ENCODE results near the gene IER2. TPM values are rescaled to one million over a fixed set of nuclear protein-coding genes. Genes with fewer than 3 reads are reported as not detected.

The IER2 gene
- total and polyA plus RNA-seq, 2 experiments from 2014 or later = 30.4 to 84.0 TPM

GRCh38 chr19:13151605-13152355 is 1.6 kb downstream of the IER2 start:
- Histone ChIP-seq H3K4me1 (ENCODE audit: insufficient read depth) (0 out of 2 replicates have a peak, but pooled peaks cover 17% of the 10 kb centered on the region), H3K9ac (peak overlapping the region; percentile 99), H3K36me3 (ENCODE audit: low read depth) (no peaks in the 10 kb centered on the region; the same call in 1 of the 2 replicates), H3K79me2 (ENCODE audit: insufficient read depth) (peaks cover 59% of the 10 kb centered on the region), H3K9me2 (ENCODE audit: insufficient read depth) (no peaks in the 10 kb centered on the region), H3K9me3 (ENCODE audit: low read depth) (no peaks in the 10 kb centered on the region), H3K27ac (peak overlapping the region; percentile 94), H3F3A (ENCODE audit: insufficient read depth) (peaks cover 38% of the 10 kb centered on the region), H4K20me1 (ENCODE audit: insufficient read depth) (no peaks in the 10 kb centered on the region), H2AFZ (peak overlapping the region; percentile 59), H3K27me3 (replicated peaks; ENCODE audit: insufficient read depth) (no peaks in the 10 kb centered on the region), H3K4me3 (peak overlapping the region; percentile 96), H3K4me2 (ENCODE audit: unreplicated experiment) (peak overlapping the region; percentile 98)
- in situ Hi-C loops (cut with MboI) = no loop called here
- TF ChIP-seq EZH2 (IDR thresholded peaks at IDR 0.05; ENCODE audit: insufficient read depth, poor library complexity, severe bottlenecking) = no peak
- no peak for TF ChIP-seq EZH2phosphoT487 (IDR thresholded peaks at IDR 0.05; ENCODE audit: insufficient read depth, low read depth)
- WGBS, 2 experiments (ENCODE audit: low coverage in 1 of 2, low lambda C conversion rate in 2 of 2, missing lambda C conversion rate in 2 of 2) = 1 to 2% methylated on average over 62 to 71 of the region's 71 CpGs
- DNase-seq = peak; percentile 98

GRCh38 chr19:13152356-13152973 is 2.3 kb downstream of the IER2 start:
- Histone ChIP-seq H3K27me3 (replicated peaks; ENCODE audit: insufficient read depth) (no peaks in the 10 kb centered on the region), H2AFZ (peak overlapping the region; percentile 59), H3K79me2 (ENCODE audit: insufficient read depth) (peaks cover 56% of the 10 kb centered on the region), H3K9ac (peak overlapping the region; percentile 96), H3K4me1 (ENCODE audit: insufficient read depth) (0 out of 2 replicates have a peak, but pooled peaks cover 11% of the 10 kb centered on the region), H3K9me3 (ENCODE audit: low read depth) (no peaks in the 10 kb centered on the region), H4K20me1 (ENCODE audit: insufficient read depth) (no peaks in the 10 kb centered on the region), H3K9me2 (ENCODE audit: insufficient read depth) (no peaks in the 10 kb centered on the region), H3F3A (ENCODE audit: insufficient read depth) (peaks cover 41% of the 10 kb centered on the region), H3K36me3 (ENCODE audit: low read depth) (no peaks in the 10 kb centered on the region; the same call in 1 of the 2 replicates), H3K4me3 (peak overlapping the region; percentile 83), H3K27ac (peak overlapping the region; percentile 94), H3K4me2 (ENCODE audit: unreplicated experiment) (peak overlapping the region; percentile 98)
- TF ChIP-seq EZH2 (IDR thresholded peaks at IDR 0.05; ENCODE audit: insufficient read depth, poor library complexity, severe bottlenecking) (no peak), EZH2phosphoT487 (IDR thresholded peaks at IDR 0.05; ENCODE audit: insufficient read depth, low read depth) (no peak)
- peak; percentile 86 for DNase-seq
- WGBS, 2 experiments (ENCODE audit: low coverage in 1 of 2, low lambda C conversion rate in 2 of 2, missing lambda C conversion rate in 2 of 2) = 1% methylated on average over 25 of the region's 25 CpGs
- in situ Hi-C loops (cut with MboI) = no loop called here

GRCh38 chr19:13152974-13153568 is 2.9 kb downstream of the IER2 start:
- in situ Hi-C loops (cut with MboI) = no loop called here
- no peaks in the 10 kb centered on the region for H4K20me1 ChIP-seq (ENCODE audit: insufficient read depth)
- H3K27me3 ChIP-seq (replicated peaks; ENCODE audit: insufficient read depth) = no peaks in the 10 kb centered on the region
- no peaks in the 10 kb centered on the region for H3K9me2 ChIP-seq (ENCODE audit: insufficient read depth)
- 1% methylated on average over 48 to 58 of the region's 59 CpGs for WGBS, 2 experiments (ENCODE audit: low coverage in 1 of 2, low lambda C conversion rate in 2 of 2, missing lambda C conversion rate in 2 of 2)
- H3K27ac ChIP-seq = peak overlapping the region; percentile 94
- H3K4me2 ChIP-seq (ENCODE audit: unreplicated experiment) = peak overlapping the region; percentile 98
- H3K79me2 ChIP-seq (ENCODE audit: insufficient read depth) = peaks cover 54% of the 10 kb centered on the region
- H3K36me3 ChIP-seq (ENCODE audit: low read depth) = no peaks in the 10 kb centered on the region; the same call in 1 of the 2 replicates
- H3K9me3 ChIP-seq (ENCODE audit: low read depth) = no peaks in the 10 kb centered on the region
- H2AFZ ChIP-seq = no peak overlapping the region
- peak overlapping the region; percentile 96 for H3K9ac ChIP-seq
- TF ChIP-seq EZH2 (IDR thresholded peaks at IDR 0.05; ENCODE audit: insufficient read depth, poor library complexity, severe bottlenecking) = no peak
- TF ChIP-seq EZH2phosphoT487 (IDR thresholded peaks at IDR 0.05; ENCODE audit: insufficient read depth, low read depth) = no peak
- H3K4me1 ChIP-seq (ENCODE audit: insufficient read depth) = 0 out of 2 replicates have a peak, but pooled peaks cover 11% of the 10 kb centered on the region
- peak; percentile 96 for DNase-seq
- H3K4me3 ChIP-seq = peak overlapping the region; percentile 83
- peaks cover 43% of the 10 kb centered on the region for H3F3A ChIP-seq (ENCODE audit: insufficient read depth)

- peaks cover 47% of the 10 kb centered on the region for H3K79me2 ChIP-seq (ENCODE audit: insufficient read depth)
These were observed 3.5 kb downstream of the IER2 start for GRCh38 chr19:13153569-13154240.

More at GRCh38 chr19:13153569-13154240, 3.5 kb downstream of the IER2 start:
- Histone ChIP-seq H3K4me2 (ENCODE audit: unreplicated experiment) (peak overlapping the region; percentile 98), H3K36me3 (ENCODE audit: low read depth) (no peaks in the 10 kb centered on the region; the same call in 1 of the 2 replicates), H2AFZ (no peak overlapping the region), H3K27ac (peak overlapping the region; percentile 94), H3K4me3 (peak overlapping the region; percentile 83), H3K9me3 (ENCODE audit: low read depth) (no peaks in the 10 kb centered on the region), H3F3A (ENCODE audit: insufficient read depth) (peaks cover 43% of the 10 kb centered on the region), H3K27me3 (replicated peaks; ENCODE audit: insufficient read depth) (no peaks in the 10 kb centered on the region), H3K4me1 (ENCODE audit: insufficient read depth) (0 out of 2 replicates have a peak, but pooled peaks cover 10% of the 10 kb centered on the region), H3K9ac (peak overlapping the region; percentile 96), H3K9me2 (ENCODE audit: insufficient read depth) (no peaks in the 10 kb centered on the region), H4K20me1 (ENCODE audit: insufficient read depth) (no peaks in the 10 kb centered on the region)
- peak; percentile 74 for DNase-seq
- in situ Hi-C loops (cut with MboI) = no loop called here
- 0 to 2% methylated on average over 63 to 68 of the region's 69 CpGs for whole genome bisulfite sequencing, 2 experiments (ENCODE audit: low coverage in 1 of 2, low lambda C conversion rate in 2 of 2, missing lambda C conversion rate in 2 of 2)
- TF ChIP-seq EZH2 (IDR thresholded peaks at IDR 0.05; ENCODE audit: insufficient read depth, poor library complexity, severe bottlenecking) = no peak
- no peak for TF ChIP-seq EZH2phosphoT487 (IDR thresholded peaks at IDR 0.05; ENCODE audit: insufficient read depth, low read depth)
